Immature natural killer cell (primary cell): ENCODE measurements around the gene CXCL16. TPM values are rescaled to one million over a fixed set of nuclear protein-coding genes. Genes with fewer than 3 reads are reported as not detected.
"Not testable (repeated sequence)": the region's sequence is repeated elsewhere in the genome, so short reads cannot be mapped to it uniquely, and the experiment has no call there.

Source experiments
- DNase-seq, 3 donors: peaks; one replicate each; pipeline ENCODE4 v3.0.0; 2022; ENCODE audit warnings: mixed read lengths in 1 of 3
- H3K27ac Mint-ChIP-seq, 6 donors: one replicate each; pipeline ENCODE4 v1.8.0; 2020; ENCODE audit warnings: mixed read lengths in 6 of 6, mild to moderate bottlenecking in 5 of 6, inconsistent platforms in 4 of 6, moderate library complexity in 3 of 6
- H3K27me3 Mint-ChIP-seq, 3 donors: one replicate each; pipeline ENCODE4 v1.8.0; 2020 to 2021; ENCODE audit warnings: low read depth in 3 of 3, mild to moderate bottlenecking in 3 of 3, mixed read lengths in 3 of 3, moderate library complexity in 3 of 3, inconsistent platforms in 1 of 3
- H3K36me3 Mint-ChIP-seq, 3 donors: one replicate each; pipeline ENCODE4 v1.8.0; 2020; ENCODE audit warnings: mixed read lengths in 3 of 3, inconsistent platforms in 2 of 3, mild to moderate bottlenecking in 2 of 3
- H3K4me1 Mint-ChIP-seq, 2 donors: one replicate each; pipeline ENCODE4 v1.8.0; 2020; ENCODE audit warnings: inconsistent platforms in 2 of 2, mild to moderate bottlenecking in 2 of 2, mixed read lengths in 2 of 2, moderate library complexity in 1 of 2
- H3K4me3 Mint-ChIP-seq, 5 donors: one replicate each; pipeline ENCODE4 v1.8.0; 2020; ENCODE audit warnings: mild to moderate bottlenecking in 5 of 5, mixed read lengths in 5 of 5, inconsistent platforms in 3 of 5, moderate library complexity in 3 of 5
- H3K9me3 Mint-ChIP-seq, 6 donors: one replicate each; pipeline ENCODE4 v1.8.0; 2020; ENCODE audit warnings: mild to moderate bottlenecking in 6 of 6, mixed read lengths in 6 of 6, inconsistent platforms in 4 of 6, moderate library complexity in 3 of 6
- polyA plus RNA-seq, 3 donors: library from polyadenylated mRNA; unstranded; fragments of 300-500 nt; fragmentation: Illumina TruSeq; gene quantifications; one replicate each; pipeline ENCODE4 v1.2.3, GENCODE V29; 2021

Gene CXCL16
- polyA plus RNA-seq, 3 donors from 2014 or later: 1.1 to 2.2 (median 1.1) TPM

DNA sequence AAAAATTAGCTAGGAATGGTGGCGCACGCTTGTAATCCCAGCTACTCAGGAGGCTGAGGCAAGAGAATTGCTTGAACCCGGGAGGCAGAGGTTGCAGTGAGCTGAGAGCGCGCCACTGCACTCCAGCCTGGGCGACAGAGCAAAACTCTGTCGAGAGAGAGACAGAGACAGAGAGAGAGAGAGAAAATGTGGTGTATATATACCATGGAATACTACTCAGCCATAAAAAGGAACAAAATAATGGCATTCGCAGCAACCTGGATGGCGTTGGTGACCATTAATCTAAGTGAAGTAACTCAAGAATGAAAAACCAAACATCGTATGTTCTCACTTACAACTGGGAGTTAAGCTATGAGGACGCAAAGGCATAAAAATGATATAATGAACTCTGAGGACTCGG is 49.9 kb downstream of the CXCL16 start:
- not testable (repeated sequence) for H3K27ac Mint-ChIP-seq, H3K9me3 Mint-ChIP-seq, H3K27me3 Mint-ChIP-seq, DNase-seq, H3K4me3 Mint-ChIP-seq
- H3K4me1 Mint-ChIP-seq: peaks cover 0 to 22% of the 10 kb centered on the region in 2 donors
- peaks cover 15 to 34% (median 23%) of the 10 kb centered on the region in 3 donors for H3K36me3 Mint-ChIP-seq

DNA sequence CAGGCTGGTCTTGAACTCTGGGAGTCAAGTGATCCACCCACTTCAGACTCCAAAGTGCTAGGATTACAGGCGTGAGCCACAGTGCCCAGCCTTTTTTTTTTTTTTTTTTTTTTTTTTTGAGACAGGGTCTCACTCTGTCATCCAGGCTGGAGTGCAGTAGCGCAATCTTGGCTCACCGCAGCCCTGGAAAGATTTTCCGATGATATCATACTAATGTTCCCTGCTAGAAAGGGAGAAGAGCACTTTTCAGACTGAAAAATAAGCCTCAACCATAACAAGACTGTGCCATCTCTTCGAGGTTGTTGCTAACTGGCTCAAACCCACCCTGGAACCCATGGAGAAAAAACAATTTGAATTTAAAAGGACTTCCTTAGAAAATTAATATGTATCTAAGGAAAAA is 56.0 kb downstream of the CXCL16 start:
- not testable (repeated sequence) for H3K27me3 Mint-ChIP-seq, DNase-seq, H3K9me3 Mint-ChIP-seq, H3K27ac Mint-ChIP-seq, H3K4me3 Mint-ChIP-seq
- Mint-ChIP-seq H3K36me3 (peaks cover 32 to 46% (median 36%) of the 10 kb centered on the region in 3 donors), H3K4me1 (peaks cover 0 to 15% of the 10 kb centered on the region in 2 donors)

Other genes with a start within 250 kb of the CXCL16 start
- gene SPNS2, start 241.0 kb downstream of the CXCL16 start, polyA plus RNA-seq: under 1 TPM in 1 of 3 donors, not detected in 2; 0.26 TPM
- 10 to 100 TPM in 1 of 3 donors, 1 to 10 TPM in 2; 3.5 to 21.9 (median 7.2) TPM for gene MYBBP1A, start 184.5 kb downstream of the CXCL16 start, polyA plus RNA-seq
- gene GGT6, start 179.4 kb downstream of the CXCL16 start, polyA plus RNA-seq: not detected
- gene SMTNL2, start 155.4 kb downstream of the CXCL16 start, polyA plus RNA-seq: not detected
- gene ALOX15, start 98.2 kb downstream of the CXCL16 start, polyA plus RNA-seq: not detected
- gene PELP1, start 35.8 kb downstream of the CXCL16 start, polyA plus RNA-seq: 10 to 100 TPM in 1 of 3 donors, 1 to 10 TPM in 2; 3.8 to 11.1 (median 4.6) TPM
- gene ARRB2, start 29.3 kb downstream of the CXCL16 start, polyA plus RNA-seq: 10 to 100 TPM; 46.0 to 70.9 (median 60.4) TPM
- gene MED11, start 8.5 kb downstream of the CXCL16 start, polyA plus RNA-seq: 10 to 100 TPM; 26.2 to 52.1 (median 37.6) TPM
- gene ZMYND15, start 95 bp downstream of the CXCL16 start, polyA plus RNA-seq: not detected
- not detected for gene TM4SF5, start 32.0 kb upstream of the CXCL16 start, polyA plus RNA-seq
- not detected for gene VMO1, start 46.4 kb upstream of the CXCL16 start, polyA plus RNA-seq
- gene GLTPD2, start 49.0 kb upstream of the CXCL16 start, polyA plus RNA-seq: under 1 TPM in 2 of 3 donors, not detected in 1; 0.57 to 0.74 TPM
- 100 to 1,000 TPM; 327 to 701 (median 348) TPM for gene PSMB6, start 56.2 kb upstream of the CXCL16 start, polyA plus RNA-seq
- gene PLD2, start 67.2 kb upstream of the CXCL16 start, polyA plus RNA-seq: 1 to 10 TPM in 1 of 3 donors, under 1 TPM in 1, not detected in 1; 0.78 to 2.0 TPM
- 10 to 100 TPM in 1 of 3 donors, 1 to 10 TPM in 2; 2.0 to 13.5 (median 3.8) TPM for gene MINK1, start 93.4 kb upstream of the CXCL16 start, polyA plus RNA-seq
- 1 to 10 TPM in 2 of 3 donors, under 1 TPM in 1; 0.22 to 1.7 (median 1.3) TPM for gene C17orf107, start 159.6 kb upstream of the CXCL16 start, polyA plus RNA-seq
- gene CHRNE, start 163.2 kb upstream of the CXCL16 start, polyA plus RNA-seq: 1 to 10 TPM; 2.7 to 4.9 (median 3.9) TPM
- 1 to 10 TPM in 1 of 3 donors, under 1 TPM in 1, not detected in 1; 0.38 to 1.3 TPM for gene GP1BA, start 192.3 kb upstream of the CXCL16 start, polyA plus RNA-seq
- gene SLC25A11, start 200.1 kb upstream of the CXCL16 start, polyA plus RNA-seq: 100 to 1,000 TPM; 139 to 196 (median 139) TPM
- 10 to 100 TPM; 62.3 to 78.2 (median 73.1) TPM for gene RNF167, start 200.3 kb upstream of the CXCL16 start, polyA plus RNA-seq
- 1,000 to 10,000 TPM; 3,573 to 4,444 (median 3,740) TPM for gene PFN1, start 208.6 kb upstream of the CXCL16 start, polyA plus RNA-seq
- 1 to 10 TPM; 1.6 to 4.2 (median 4.1) TPM for gene ENO3, start 211.2 kb upstream of the CXCL16 start, polyA plus RNA-seq
- 100 to 1,000 TPM; 117 to 164 (median 155) TPM for gene SPAG7, start 227.9 kb upstream of the CXCL16 start, polyA plus RNA-seq
- 10 to 100 TPM in 2 of 3 donors, 1 to 10 TPM in 1; 2.5 to 22.9 (median 12.0) TPM for gene CAMTA2, start 247.7 kb upstream of the CXCL16 start, polyA plus RNA-seq